PFSK-1 (cell line): Measurements from ENCODE around the gene RSU1.

Experiments
- FOXP2 ChIP-seq: optimal IDR thresholded peaks from 2 replicates; pipeline ENCODE3; 2011; ENCODE audit warnings: borderline replicate concordance, control low read depth, inconsistent platforms; ENCODE audit not compliant: insufficient read depth; ENCODE audit errors: extremely low read length, extremely low read depth
- POLR2AphosphoS5 ChIP-seq: IDR thresholded peaks from 2 replicates; pipeline ENCODE4 v1.6.1; 2012; ENCODE audit warnings: low read depth, mild to moderate bottlenecking, control low read depth, low read length, moderate library complexity
- SIN3A ChIP-seq: IDR thresholded peaks from 2 replicates; pipeline ENCODE4 v1.6.1; 2012; ENCODE audit warnings: mild to moderate bottlenecking, low read length, moderate library complexity, borderline replicate concordance; ENCODE audit not compliant: insufficient read depth
- TAF1 ChIP-seq: IDR thresholded peaks from 2 replicates; pipeline ENCODE4 v1.6.1; 2012; ENCODE audit warnings: low read length, control low read depth, borderline replicate concordance; ENCODE audit not compliant: insufficient read depth
- TF ChIP-seq, protein P1 (sequence below), 2 experiments: IDR thresholded peaks; 2 replicates each; pipeline versions ENCODE4 v1.6.1 to v1.8.0; 2011 to 2012; ENCODE audit warnings: low read depth in 2 of 2, low read length in 2 of 2, control low read depth in 1 of 2, inconsistent platforms in 1 of 2, mild to moderate bottlenecking in 1 of 2, moderate library complexity in 1 of 2; ENCODE audit not compliant: insufficient read depth in 1 of 2

RSU1 gene

DNA sequence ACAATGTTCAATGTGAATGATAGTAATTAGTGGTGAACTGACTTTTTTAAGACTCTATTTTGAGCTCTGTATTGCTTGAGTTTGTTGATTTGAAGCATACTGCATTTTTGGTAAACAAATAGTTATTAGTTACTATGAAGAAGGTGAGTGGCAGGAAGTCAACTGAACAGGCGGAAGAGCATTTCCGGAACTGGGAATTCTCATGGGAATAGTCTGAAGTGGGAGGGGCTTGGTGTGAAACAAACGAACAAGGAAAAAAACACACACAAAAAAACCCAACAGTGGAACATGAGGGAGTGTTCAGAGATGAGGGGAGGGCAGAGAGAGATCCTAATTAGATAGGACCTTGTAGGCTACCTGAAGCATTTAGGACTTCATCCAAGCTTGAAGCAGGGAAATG, 251.6 kb downstream of the RSU1 start:
- TF ChIP-seq, protein P1, sequence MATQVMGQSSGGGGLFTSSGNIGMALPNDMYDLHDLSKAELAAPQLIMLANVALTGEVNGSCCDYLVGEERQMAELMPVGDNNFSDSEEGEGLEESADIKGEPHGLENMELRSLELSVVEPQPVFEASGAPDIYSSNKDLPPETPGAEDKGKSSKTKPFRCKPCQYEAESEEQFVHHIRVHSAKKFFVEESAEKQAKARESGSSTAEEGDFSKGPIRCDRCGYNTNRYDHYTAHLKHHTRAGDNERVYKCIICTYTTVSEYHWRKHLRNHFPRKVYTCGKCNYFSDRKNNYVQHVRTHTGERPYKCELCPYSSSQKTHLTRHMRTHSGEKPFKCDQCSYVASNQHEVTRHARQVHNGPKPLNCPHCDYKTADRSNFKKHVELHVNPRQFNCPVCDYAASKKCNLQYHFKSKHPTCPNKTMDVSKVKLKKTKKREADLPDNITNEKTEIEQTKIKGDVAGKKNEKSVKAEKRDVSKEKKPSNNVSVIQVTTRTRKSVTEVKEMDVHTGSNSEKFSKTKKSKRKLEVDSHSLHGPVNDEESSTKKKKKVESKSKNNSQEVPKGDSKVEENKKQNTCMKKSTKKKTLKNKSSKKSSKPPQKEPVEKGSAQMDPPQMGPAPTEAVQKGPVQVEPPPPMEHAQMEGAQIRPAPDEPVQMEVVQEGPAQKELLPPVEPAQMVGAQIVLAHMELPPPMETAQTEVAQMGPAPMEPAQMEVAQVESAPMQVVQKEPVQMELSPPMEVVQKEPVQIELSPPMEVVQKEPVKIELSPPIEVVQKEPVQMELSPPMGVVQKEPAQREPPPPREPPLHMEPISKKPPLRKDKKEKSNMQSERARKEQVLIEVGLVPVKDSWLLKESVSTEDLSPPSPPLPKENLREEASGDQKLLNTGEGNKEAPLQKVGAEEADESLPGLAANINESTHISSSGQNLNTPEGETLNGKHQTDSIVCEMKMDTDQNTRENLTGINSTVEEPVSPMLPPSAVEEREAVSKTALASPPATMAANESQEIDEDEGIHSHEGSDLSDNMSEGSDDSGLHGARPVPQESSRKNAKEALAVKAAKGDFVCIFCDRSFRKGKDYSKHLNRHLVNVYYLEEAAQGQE (IDR thresholded peaks at IDR 0.05; ENCODE audit: insufficient read depth in 1 of 2, low read depth in 2 of 2, low read length in 2 of 2) = no peak
- TF ChIP-seq SIN3A (no peak), POLR2AphosphoS5 (no peak), TAF1 (no peak), FOXP2 (no peak)

DNA sequence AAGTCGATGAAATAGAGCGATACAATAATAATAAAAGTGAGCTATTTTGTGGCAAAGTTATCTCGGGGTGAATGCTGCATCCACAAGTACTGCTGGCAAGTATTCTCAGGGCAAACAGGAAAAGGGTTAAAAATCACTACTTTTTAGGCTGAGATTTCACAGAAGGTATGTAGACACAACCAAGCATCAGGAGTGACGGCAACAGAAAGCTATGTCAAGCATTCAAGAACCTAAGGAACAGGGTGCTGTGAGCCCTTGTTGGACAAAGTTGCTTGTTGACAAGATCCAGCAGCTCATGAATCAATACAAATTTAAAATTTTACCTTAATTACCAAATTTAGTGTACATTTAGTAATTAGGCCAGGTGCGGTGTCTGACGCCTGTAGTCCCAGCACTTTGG, 254.3 kb downstream of the RSU1 start:
- TF ChIP-seq, protein P1 (IDR thresholded peaks at IDR 0.05; ENCODE audit: insufficient read depth in 1 of 2, low read depth in 2 of 2, low read length in 2 of 2) = no peak
- TF ChIP-seq POLR2AphosphoS5 (no peak), TAF1 (no peak), FOXP2 (no peak), SIN3A (no peak)

DNA sequence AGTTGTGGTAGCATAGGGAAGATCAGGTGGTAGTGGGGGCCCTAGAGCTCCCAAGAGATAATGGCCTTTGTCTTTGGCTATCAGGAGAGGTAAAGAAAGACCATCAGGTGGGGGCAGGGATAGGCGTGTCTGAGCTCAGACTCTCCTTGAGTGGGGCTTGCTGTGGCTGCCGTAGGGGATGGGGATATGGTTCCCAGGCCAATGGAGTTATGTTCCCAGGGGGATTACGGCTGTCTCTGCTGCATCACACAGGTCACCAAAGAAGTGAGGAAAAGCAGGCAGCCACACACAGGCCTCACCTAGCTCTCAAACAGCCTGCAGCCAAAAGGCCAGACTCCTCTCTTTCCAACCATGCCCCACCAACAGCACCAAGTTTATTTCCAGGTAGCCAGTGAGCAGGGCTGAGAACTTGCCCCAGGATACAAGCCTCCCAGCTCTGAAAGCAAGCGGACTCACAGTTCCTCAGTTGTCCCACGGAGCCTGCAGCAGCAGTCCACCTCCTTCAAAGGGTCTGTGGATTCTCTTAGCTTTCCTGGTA, 257.9 kb downstream of the RSU1 start:
- no peak for TF ChIP-seq SIN3A
- TF ChIP-seq POLR2AphosphoS5 = no peak
- TF ChIP-seq, protein P1 (IDR thresholded peaks at IDR 0.05; ENCODE audit: insufficient read depth in 1 of 2, low read depth in 2 of 2, low read length in 2 of 2) = no peak
- TF ChIP-seq TAF1 = no peak
- no peak for TF ChIP-seq FOXP2

DNA sequence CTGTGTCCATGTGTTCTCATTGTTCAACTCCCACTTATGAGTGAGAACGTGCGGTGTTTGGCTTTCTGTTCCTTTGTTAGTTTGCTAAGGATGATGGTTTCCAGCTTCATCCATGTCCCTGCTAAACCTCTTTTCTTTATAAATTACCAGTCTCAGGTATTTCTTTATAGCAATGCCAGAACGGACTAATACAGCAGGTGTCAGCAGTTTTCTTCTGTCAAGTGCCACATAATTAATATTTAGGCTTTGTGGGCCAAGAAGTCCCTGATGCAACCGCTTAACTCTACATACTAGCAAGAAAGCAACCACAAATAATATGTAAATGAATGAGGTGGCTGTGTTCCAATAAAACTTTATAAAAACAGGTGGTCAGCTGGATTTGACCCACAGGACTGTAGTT, 269.3 kb downstream of the RSU1 start:
- TF ChIP-seq FOXP2 = no peak
- no peak for TF ChIP-seq SIN3A
- TF ChIP-seq, protein P1 (IDR thresholded peaks at IDR 0.05; ENCODE audit: insufficient read depth in 1 of 2, low read depth in 2 of 2, low read length in 2 of 2) = no peak
- no peak for TF ChIP-seq TAF1
- TF ChIP-seq POLR2AphosphoS5 = no peak

DNA sequence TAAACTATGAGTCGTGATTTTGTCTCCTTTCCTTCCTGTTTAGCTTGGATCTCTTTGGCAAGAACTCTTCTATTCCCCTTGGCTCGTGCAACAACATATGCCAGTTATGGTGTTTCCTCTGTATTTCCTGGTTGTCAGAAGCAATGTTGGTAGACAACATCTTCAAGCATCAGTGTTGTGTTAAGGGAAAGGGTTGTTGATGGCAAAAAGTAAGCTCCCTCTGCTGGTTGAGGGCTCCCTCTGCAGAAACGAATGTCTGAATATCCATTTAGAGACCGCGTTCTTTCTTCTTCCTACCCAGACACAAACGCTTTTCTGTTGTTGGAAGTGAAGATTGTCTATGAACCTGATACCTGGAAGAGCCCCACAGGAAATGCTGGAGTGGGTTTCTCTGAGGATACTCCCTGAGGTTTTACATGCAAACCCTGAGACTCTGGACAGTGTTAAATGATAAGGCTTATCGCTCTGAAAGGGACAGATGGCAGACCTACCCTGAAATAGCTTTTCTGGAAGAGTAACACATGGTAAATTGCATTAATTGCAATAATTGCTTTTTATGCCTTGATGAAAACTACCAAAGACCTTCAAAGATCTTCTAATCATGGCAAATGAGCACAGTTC, 272.0 kb downstream of the RSU1 start:
- no peak for TF ChIP-seq SIN3A
